SH-SY5Y (cell line): Measurements from ENCODE around the gene DNAJC8.

ENCODE experiments used
- GATA2 ChIP-seq: IDR thresholded peaks from 2 replicates; pipeline ENCODE4 v1.6.1; 2011; ENCODE audit warnings: mild to moderate bottlenecking, low read depth, low read length
- GATA3 ChIP-seq: IDR thresholded peaks from 2 replicates; pipeline ENCODE4 v1.6.1; 2011; ENCODE audit warnings: low read depth, mild to moderate bottlenecking, low read length, moderate library complexity

DNAJC8 gene

GRCh38 chr1:28259934-28260802 lies 27.3 kb upstream of the DNAJC8 start:
- TF ChIP-seq GATA2 (no peak), GATA3 (no peak)

- TF ChIP-seq GATA3 (no peak), GATA2 (no peak; the same call in 1 of the 2 replicates)
These were observed 26.6 kb upstream of the DNAJC8 start, which contains the start of gene SESN2 for GRCh38 chr1:28259252-28259933. Gene SESN2 (plus strand): TSS chr1:28259518. CDS start chr1:28259848, 330 bp downstream.

GRCh38 chr1:28258628-28259251 lies 25.9 kb upstream of the DNAJC8 start:
- TF ChIP-seq GATA2 (no peak), GATA3 (no peak)

- TF ChIP-seq GATA2 (no peak), GATA3 (no peak)
These were observed 24.9 kb upstream of the DNAJC8 start for GRCh38 chr1:28257736-28258135.

GRCh38 chr1:28256197-28256827 lies 23.5 kb upstream of the DNAJC8 start:
- no peak for TF ChIP-seq GATA2
- TF ChIP-seq GATA3 = no peak

- TF ChIP-seq GATA3 (no peak), GATA2 (no peak)
These were observed 17.1 kb upstream of the DNAJC8 start for GRCh38 chr1:28249866-28250295.

- no peak for TF ChIP-seq GATA3
- no peak for TF ChIP-seq GATA2
These were observed 16.4 kb upstream of the DNAJC8 start for GRCh38 chr1:28249013-28249865.

- TF ChIP-seq GATA2 (no peak), GATA3 (no peak)
These were observed 15.6 kb upstream of the DNAJC8 start for GRCh38 chr1:28248273-28249012.

GRCh38 chr1:28247612-28248272 lies 14.9 kb upstream of the DNAJC8 start:
- TF ChIP-seq GATA3 (no peak), GATA2 (no peak)

- no peak for TF ChIP-seq GATA3
- TF ChIP-seq GATA2 = no peak
These were observed 13.6 kb upstream of the DNAJC8 start for GRCh38 chr1:28246427-28246832.

- TF ChIP-seq GATA3 = no peak
- no peak for TF ChIP-seq GATA2
These were observed 11.9 kb upstream of the DNAJC8 start for GRCh38 chr1:28244549-28245251.

GRCh38 chr1:28243685-28244311 lies 11.0 kb upstream of the DNAJC8 start:
- no peak for TF ChIP-seq GATA3
- no peak for TF ChIP-seq GATA2
